GM12874 (cell line): Measurements from ENCODE around the gene ISCU.

ENCODE experiments used
- TF ChIP-seq, protein P1 (sequence below): IDR thresholded peaks from 2 replicates; pipeline ENCODE4 v1.5.1; 2011; ENCODE audit warnings: low read depth, mild to moderate bottlenecking, control low read depth, low read length, moderate library complexity; ENCODE audit not compliant: insufficient read depth

ISCU gene

DNA sequence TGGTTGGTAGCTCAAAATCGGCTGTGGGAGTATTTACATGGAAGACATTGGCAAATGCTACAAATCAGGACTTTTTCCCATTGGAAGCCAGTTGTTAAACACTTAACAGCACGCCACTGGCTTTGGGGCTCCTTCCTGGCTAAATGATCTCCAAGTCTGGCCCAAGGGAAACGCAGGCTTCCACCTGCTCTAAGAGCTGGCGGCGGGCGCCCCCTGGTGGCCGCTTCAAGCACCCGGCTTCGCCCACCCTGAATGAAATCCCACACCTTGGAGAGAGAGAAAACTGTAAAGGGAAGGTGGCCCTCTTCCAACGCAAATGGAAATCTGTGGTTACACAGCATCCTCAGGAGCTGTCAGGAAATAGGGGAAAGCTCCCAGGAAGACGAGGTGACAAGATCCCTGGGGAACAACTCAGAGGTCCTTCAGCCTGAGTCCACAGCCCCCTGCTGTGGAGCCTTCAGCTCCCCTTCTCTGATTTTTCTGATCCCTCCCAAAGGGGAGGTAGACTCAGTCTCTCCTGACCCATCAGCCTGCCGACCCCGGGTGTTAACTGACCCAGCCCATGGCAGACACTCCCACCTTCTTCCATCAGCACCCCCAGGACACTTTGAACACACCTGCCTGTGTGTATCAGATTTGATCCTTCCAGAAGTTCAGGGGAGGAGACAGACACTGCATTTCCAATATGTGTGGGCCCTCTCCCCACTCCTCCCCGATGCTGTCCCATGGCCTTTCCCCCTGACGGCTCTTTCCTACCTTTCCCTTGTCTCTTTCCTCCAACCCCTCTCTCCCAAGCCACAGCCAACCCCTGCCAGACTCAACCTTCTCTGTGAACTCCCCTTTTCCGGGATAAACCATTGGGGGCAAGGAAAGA is 55.9 kb downstream of the ISCU start:
- TF ChIP-seq, protein P1, sequence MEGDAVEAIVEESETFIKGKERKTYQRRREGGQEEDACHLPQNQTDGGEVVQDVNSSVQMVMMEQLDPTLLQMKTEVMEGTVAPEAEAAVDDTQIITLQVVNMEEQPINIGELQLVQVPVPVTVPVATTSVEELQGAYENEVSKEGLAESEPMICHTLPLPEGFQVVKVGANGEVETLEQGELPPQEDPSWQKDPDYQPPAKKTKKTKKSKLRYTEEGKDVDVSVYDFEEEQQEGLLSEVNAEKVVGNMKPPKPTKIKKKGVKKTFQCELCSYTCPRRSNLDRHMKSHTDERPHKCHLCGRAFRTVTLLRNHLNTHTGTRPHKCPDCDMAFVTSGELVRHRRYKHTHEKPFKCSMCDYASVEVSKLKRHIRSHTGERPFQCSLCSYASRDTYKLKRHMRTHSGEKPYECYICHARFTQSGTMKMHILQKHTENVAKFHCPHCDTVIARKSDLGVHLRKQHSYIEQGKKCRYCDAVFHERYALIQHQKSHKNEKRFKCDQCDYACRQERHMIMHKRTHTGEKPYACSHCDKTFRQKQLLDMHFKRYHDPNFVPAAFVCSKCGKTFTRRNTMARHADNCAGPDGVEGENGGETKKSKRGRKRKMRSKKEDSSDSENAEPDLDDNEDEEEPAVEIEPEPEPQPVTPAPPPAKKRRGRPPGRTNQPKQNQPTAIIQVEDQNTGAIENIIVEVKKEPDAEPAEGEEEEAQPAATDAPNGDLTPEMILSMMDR, result peak; percentile 91
